Measurements from ENCODE around the gene PCAT7.
"Not testable (repeated sequence)": the region's sequence is repeated elsewhere in the genome, so short reads cannot be mapped to it uniquely, and the experiment has no call there.

Gene PCAT7

DNA sequence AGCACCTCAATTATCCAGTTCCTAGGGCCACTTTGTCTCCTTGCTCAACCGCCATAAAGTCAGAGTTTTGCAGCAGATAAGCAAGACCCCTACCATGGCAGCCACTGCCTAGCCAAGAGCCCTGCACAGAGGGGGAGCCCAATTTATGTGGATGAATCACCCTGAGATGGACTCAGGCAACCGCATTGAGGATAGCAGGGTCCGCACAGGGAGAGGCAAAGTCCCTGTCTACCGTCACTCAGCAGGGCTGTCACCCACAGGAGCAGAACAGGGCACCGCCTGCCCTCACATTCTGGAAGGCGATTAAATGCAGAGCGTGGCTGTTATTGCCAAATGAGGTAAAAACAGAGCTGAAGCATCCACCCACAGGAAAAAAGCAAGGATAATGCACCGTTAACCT is 37.0 kb downstream of the PCAT7 start:
- no peak overlapping the region for H3K4me3 ChIP-seq (ENCODE audit: low read depth, low read length)

DNA sequence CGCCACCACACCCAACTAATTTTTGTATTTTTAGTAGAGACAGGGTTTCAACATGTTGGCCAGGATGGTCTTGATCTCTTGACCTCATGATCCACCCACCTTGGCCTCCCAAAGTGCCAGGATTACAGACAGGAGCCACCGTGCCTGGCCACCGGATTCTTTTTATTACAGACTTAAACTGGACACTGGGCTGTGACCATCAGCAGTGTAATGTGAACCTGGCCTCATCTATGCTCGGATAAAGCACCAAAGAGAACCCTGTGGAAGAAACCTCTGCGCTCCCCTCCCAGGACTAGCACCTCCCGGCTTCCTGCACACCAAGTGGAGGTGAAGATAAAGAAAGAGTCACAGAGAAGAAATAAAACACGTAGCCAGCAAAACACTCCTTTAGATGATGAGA is 37.8 kb downstream of the PCAT7 start:
- not testable (repeated sequence) for H3K4me3 ChIP-seq (ENCODE audit: low read depth, low read length)

More for the DNA sequence above, 37.0 kb downstream of the PCAT7 start:
- TF ChIP-seq, protein P1, sequence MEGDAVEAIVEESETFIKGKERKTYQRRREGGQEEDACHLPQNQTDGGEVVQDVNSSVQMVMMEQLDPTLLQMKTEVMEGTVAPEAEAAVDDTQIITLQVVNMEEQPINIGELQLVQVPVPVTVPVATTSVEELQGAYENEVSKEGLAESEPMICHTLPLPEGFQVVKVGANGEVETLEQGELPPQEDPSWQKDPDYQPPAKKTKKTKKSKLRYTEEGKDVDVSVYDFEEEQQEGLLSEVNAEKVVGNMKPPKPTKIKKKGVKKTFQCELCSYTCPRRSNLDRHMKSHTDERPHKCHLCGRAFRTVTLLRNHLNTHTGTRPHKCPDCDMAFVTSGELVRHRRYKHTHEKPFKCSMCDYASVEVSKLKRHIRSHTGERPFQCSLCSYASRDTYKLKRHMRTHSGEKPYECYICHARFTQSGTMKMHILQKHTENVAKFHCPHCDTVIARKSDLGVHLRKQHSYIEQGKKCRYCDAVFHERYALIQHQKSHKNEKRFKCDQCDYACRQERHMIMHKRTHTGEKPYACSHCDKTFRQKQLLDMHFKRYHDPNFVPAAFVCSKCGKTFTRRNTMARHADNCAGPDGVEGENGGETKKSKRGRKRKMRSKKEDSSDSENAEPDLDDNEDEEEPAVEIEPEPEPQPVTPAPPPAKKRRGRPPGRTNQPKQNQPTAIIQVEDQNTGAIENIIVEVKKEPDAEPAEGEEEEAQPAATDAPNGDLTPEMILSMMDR (IDR thresholded peaks at IDR 0.05; ENCODE audit: borderline replicate concordance, insufficient read depth, low read depth, low read length), result no peak

DNA sequence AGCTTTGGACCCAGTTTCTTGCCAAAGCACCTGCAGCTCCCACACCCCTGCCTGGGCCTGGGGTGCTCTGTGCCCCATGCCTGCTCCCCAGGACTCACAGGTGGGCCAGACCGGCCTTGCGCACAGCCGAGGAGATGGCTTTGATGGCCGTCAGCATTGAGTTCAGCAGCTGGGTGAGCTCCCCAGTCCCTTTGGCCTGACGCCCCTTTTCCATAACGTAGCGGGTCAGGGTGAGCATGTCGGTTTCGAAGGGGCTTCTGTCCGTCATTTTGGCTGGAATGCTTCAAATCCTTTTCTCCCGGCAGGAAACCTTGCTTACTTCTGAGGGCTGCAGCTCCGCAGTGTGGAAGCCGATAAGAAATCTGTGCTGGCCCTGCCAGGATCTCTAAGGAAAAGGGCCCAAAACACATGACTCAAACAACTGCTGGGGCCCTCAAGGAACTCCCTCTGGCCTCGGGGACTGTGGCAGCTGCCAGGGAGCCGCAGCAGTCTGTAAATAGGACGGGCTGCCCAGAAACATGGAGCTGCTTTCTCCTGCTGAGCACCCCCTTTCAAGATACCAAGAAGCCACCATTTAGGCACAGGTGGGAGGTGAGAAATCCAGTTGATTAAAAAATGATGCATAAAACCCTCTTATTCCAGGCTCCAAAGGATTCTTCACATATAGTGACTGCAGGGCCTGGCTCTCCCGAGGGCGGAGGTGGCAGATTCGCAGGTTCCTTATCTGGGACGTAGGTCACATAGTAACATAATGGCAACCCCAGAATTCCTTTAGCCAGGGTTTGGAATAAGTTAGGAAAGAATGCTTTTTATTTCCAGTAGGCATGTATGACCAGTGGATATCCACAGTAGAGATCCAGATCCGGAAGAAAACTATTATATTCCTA is 38.8 kb downstream of the PCAT7 start, which contains the start of gene FBP2:
Gene FBP2, minus strand, starts transcription at position 366 of the 887 bp plus-strand sequence. Its CDS starts 98 bp downstream, at position 268.
- TF ChIP-seq, protein P1 (IDR thresholded peaks at IDR 0.05; ENCODE audit: borderline replicate concordance, insufficient read depth, low read depth, low read length), result no peak
- no peak within 1 kb of the TSS for H3K4me3 ChIP-seq (ENCODE audit: low read depth, low read length)

- TF ChIP-seq, protein P1 (IDR thresholded peaks at IDR 0.05; ENCODE audit: borderline replicate concordance, insufficient read depth, low read depth, low read length), result no peak
- no peak overlapping the region for H3K4me3 ChIP-seq (ENCODE audit: low read depth, low read length)
Observed at GRCh38 chr9:94599102-94599501, 44.2 kb downstream of the PCAT7 start.

GRCh38 chr9:94600258-94600657 is 45.4 kb downstream of the PCAT7 start:
- TF ChIP-seq, protein P1 (IDR thresholded peaks at IDR 0.05; ENCODE audit: borderline replicate concordance, insufficient read depth, low read depth, low read length), result no peak
- no peak overlapping the region for H3K4me3 ChIP-seq (ENCODE audit: low read depth, low read length)

GRCh38 chr9:94600715-94601114 is 45.8 kb downstream of the PCAT7 start:
- H3K4me3 ChIP-seq (ENCODE audit: low read depth, low read length), result no peak overlapping the region
- TF ChIP-seq, protein P1 (IDR thresholded peaks at IDR 0.05; ENCODE audit: borderline replicate concordance, insufficient read depth, low read depth, low read length), result no peak

DNA sequence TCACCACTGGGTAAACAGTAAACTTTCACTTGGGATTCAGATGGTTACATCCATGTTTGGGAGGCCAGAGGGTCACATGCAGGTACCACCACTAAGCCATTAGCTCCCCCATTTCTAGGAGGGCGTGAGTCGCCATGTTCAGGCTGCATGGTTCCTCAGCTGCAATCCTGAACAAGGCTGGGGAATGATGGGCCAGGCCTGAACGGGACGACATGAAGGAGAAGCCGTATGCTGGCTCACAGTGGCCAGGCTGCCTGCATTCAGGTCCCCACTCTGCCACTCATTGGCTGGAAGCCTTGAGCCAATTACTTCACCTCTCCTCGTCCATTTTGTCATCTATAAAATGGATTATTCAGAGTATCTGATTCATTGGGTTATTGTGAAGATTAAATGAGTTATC is 47.8 kb downstream of the PCAT7 start:
- no peak overlapping the region for H3K4me3 ChIP-seq (ENCODE audit: low read depth, low read length)
- TF ChIP-seq, protein P1 (IDR thresholded peaks at IDR 0.05; ENCODE audit: borderline replicate concordance, insufficient read depth, low read depth, low read length), result no peak
